Erythroblast (primary cell): ENCODE results near the gene COPZ1.

Source experiments
- GATA1 ChIP-seq: IDR thresholded peaks from 2 replicates; pipeline ENCODE4 v1.6.1; 2011; ENCODE audit warnings: low read depth, mild to moderate bottlenecking, control low read depth, low read length, moderate library complexity
- POLR2A ChIP-seq: IDR thresholded peaks from 2 replicates; pipeline ENCODE4 v1.6.1; 2011; ENCODE audit warnings: mild to moderate bottlenecking, low read length

DNA sequence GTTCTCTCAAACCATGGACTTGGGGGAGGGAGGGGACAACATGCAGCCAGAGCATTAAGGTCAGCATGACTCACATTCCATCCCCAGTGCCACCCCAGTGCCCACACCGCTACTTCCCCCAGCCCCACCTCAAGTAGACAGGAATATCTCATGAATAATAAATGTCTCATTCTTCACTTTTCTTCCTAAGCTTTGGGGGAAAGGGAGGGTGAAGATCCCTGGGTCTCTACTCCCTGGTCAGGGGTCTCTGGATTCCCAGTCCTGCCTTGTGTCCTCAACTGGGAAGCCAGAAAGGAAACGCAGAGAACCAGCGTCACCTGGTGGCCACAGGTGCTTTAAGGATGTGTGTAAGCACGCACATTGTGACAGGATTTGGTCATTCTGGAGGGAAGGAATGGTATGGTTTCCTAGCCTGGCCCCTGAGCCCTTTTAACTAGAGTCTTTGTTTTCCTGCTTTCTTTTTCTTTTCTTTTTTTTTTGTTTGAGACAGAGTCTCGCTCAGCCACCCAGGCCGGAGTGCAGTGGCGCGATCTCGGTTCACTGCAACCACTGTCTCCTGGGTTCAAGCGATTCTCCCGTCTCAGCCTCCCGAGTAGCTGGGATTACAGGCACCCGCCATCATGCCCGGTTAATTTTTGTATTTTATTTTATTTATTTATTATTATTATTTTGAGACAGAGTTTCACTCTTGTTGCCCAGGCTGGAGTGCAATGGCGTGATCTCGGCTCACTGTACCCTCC, 36.0 kb downstream of the COPZ1 start:
- TF ChIP-seq POLR2A (no peak), GATA1 (no peak)
